Gastroesophageal sphincter (tissue), 3 donors: ENCODE measurements around the gene ABCB7.

Experiments used
- EP300 ChIP-seq: sonication (generic); formaldehyde crosslinking; IDR thresholded peaks from one replicate; pipeline ENCODE4 v1.6.1; 2017; ENCODE audit warnings: antibody characterized with exemption, mild to moderate bottlenecking
- POLR2A ChIP-seq, 2 donors: fragments of 450-650 bp; IDR thresholded peaks; one replicate each; pipeline ENCODE4 v1.6.1; 2017; ENCODE audit warnings: antibody characterized with exemption in 2 of 2, mild to moderate bottlenecking in 2 of 2, moderate library complexity in 1 of 2
- POLR2AphosphoS5 ChIP-seq: sonication (generic); formaldehyde crosslinking; IDR thresholded peaks from one replicate; pipeline ENCODE4 v1.6.1; 2017; ENCODE audit warnings: antibody characterized with exemption
- TF ChIP-seq, protein P1 (sequence below), 4 experiments: fragments of 200-600 bp in 2 of 4; fragments of 450-650 bp in 2 of 4; sonication (generic) in 1 of 4; IDR thresholded peaks; one replicate each; pipeline ENCODE4 v1.5.1; 2017 to 2019; ENCODE audit warnings: antibody characterized with exemption in 4 of 4, mild to moderate bottlenecking in 2 of 4, moderate library complexity in 2 of 4

DNA sequence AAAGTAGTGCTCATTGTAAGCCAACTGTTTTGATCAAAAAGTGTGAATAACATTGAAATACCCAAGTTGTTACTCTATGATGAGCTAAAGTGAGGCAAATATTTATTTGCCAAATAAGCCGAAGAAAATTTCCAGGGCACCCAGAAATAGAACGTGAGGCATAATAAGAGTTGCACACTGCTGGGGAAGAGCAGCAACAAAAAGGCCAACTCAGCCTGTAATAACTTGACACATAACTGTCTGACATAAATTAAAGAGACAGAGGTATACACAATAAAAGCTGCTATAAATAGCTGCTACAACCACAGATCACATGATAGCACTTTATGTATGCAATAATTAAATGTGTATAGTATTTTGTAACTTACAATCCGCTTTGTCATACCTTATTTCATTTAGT, 2.0 kb upstream of the ABCB7 start:
- TF ChIP-seq POLR2A (IDR thresholded peaks at IDR 0.05) (no peak), POLR2AphosphoS5 (no peak), EP300 (no peak)
- TF ChIP-seq, protein P1, sequence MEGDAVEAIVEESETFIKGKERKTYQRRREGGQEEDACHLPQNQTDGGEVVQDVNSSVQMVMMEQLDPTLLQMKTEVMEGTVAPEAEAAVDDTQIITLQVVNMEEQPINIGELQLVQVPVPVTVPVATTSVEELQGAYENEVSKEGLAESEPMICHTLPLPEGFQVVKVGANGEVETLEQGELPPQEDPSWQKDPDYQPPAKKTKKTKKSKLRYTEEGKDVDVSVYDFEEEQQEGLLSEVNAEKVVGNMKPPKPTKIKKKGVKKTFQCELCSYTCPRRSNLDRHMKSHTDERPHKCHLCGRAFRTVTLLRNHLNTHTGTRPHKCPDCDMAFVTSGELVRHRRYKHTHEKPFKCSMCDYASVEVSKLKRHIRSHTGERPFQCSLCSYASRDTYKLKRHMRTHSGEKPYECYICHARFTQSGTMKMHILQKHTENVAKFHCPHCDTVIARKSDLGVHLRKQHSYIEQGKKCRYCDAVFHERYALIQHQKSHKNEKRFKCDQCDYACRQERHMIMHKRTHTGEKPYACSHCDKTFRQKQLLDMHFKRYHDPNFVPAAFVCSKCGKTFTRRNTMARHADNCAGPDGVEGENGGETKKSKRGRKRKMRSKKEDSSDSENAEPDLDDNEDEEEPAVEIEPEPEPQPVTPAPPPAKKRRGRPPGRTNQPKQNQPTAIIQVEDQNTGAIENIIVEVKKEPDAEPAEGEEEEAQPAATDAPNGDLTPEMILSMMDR (IDR thresholded peaks at IDR 0.05): no peak
